NCI-H524 (cell line): ENCODE measurements around the gene OR4C11.

ENCODE experiments used
- DNase-seq, 2 experiments: peaks; one replicate each; lab custom pipeline; 2025; lab: John Stamatoyannopoulos, UW

The OR4C11 gene, protein sequence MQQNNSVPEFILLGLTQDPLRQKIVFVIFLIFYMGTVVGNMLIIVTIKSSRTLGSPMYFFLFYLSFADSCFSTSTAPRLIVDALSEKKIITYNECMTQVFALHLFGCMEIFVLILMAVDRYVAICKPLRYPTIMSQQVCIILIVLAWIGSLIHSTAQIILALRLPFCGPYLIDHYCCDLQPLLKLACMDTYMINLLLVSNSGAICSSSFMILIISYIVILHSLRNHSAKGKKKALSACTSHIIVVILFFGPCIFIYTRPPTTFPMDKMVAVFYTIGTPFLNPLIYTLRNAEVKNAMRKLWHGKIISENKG

DNA sequence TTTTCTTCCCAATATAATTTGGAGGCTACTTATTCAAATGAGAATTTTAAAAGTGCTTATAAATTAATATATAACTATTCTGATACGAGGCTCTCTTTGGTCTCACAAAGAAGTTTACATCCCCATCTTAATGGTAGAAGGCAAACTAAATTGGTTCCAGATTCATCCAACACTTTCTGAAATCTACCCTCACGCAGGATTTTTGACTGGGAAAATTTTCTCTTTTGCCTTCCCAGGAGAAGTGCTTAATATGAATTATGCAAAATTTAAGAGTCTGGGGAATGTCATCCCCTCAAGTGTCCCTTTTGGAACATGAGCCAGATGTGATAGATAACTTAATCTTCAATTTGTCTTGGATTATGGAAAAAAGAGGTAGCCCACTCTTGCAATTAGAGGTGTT lies at the start of gene OR4C11:
Gene OR4C11, minus strand, starts transcription at position 101 of the 400 bp plus-strand sequence. CDS start 3,272 bp downstream, outside the sequence.
- no peak for DNase-seq

DNA sequence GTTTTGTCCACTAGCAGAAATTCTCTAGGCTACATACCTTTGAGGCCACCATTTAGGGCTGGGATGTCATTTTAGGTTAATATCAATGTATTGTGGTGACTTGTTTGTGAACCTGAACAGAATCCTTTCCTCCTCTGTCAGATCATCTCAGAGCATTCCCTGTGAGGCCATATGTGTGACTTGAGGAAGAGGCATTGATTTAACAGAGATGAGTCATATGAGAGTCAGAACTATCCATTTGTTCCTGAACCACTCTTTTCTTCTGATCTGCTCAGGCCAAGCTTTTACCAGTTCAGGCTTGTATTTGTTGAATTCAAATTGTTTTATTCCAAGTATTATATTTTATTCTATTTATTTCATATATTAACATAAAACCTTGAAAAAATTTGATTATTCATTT lies 47.7 kb upstream of the OR4C11 start:
- DNase-seq, result no peak

DNA sequence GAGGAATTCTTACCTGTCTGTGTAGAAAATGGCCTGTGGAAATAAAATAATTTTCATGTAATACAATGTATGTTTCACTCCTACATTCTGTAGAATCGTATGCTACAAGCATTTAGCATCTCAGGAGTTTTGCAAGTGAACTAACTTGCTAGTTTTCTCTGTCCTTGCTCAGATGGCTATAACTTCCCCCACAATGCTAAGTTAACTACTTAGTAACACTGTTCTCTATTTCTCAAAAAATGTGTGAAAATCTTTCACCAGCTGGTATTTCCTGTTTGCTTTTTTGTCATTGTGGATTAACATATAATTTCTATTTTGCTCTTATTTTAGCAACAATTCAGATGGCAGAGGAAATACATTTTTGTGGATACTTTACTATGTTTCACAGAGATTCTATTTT lies 45.1 kb upstream of the OR4C11 start:
- no peak for DNase-seq

DNA sequence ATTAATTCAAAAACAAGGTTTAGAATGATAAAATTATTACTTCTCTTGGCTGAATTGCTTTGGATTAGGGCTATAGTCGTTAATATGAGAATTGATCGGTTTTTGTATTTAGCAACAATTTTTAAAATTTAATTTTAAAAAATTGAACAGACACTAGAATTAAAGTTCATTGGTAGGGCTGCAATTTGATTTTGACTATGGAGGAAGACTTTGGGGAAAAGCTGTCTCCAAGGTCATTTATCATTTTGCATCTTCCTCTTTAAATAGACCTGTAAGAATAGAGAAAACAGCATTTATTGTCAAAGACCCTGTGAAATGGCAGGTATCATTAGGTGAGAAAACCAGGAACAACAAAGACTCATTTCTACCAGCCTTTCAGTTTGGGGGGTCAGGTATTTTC lies 40.6 kb upstream of the OR4C11 start, which contains the start of gene OR4S2:
Gene OR4S2, plus strand, starts transcription at position 301 of the 400 bp plus-strand sequence. CDS start 2,577 bp downstream, outside the sequence.
- DNase-seq, result no peak

DNA sequence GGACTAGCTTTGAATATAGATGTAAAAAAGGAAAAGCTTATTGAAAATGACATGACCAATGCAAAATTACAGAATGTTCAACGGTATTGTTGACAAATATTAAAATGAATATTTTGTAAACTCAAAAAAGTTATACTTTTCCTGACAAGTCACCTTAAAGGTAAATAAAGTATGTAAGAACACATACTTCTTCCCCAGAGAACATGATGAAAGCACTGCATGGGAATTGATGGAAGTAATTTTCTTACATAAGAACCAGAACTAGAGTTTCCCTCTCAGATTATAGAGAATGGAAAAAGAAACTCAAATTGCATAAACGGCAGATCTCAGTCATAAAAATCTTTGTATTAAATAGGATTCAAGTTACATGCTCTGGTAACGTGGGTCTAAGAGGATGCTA lies 27.4 kb upstream of the OR4C11 start, which contains the start of gene OR4P4:
Gene OR4P4, plus strand, starts transcription at position 301 of the 400 bp plus-strand sequence.
- DNase-seq, result no peak

DNA sequence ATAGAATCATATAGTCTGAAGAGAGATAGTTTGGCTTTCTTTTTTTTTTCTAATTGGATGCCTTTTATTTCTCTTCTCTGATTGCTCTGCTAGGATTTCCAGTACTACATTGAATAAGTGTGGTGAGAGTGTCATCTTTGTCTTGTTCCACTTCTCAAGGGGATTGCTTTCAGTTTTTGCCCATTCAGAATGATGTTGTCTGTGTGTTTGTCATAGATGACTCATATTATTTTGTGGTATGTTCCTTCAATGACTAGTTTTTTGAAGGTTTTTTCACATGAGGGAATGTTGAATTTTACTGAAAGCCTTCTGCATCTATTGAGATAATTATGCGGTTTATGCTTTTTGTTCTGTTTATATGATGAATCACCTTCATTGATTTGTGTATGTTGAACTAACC lies 17.1 kb upstream of the OR4C11 start:
- no peak for DNase-seq

DNA sequence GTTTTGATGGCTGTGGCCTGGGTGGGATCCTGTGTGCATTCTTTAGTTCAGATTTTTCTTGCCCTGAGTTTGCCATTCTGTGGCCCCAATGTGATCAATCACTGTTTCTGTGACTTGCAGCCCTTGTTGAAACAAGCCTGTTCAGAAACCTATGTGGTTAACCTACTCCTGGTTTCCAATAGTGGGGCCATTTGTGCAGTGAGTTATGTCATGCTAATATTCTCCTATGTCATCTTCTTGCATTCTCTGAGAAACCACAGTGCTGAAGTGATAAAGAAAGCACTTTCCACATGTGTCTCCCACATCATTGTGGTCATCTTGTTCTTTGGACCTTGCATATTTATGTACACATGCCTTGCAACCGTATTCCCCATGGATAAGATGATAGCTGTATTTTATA lies 34.9 kb downstream of the OR4C11 start:
- no peak for DNase-seq

DNA sequence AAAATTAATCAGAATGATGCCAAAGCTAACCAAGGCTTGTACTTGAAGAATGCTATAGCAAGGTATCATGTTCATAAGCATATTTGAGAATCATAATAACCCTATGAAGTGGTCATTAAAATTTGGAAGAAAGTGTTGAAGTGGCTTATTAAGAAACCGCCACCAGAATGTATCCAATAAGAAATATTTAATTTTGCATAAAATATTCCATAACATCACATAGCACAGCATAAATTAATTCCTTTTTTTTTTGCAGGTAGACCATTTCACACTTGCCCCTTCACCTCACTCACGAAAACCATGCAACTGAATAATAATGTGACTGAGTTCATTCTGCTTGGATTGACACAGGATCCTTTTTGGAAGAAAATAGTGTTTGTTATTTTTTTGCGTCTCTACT lies 35.6 kb downstream of the OR4C11 start, which contains the start of gene OR4C16:
Gene OR4C16, plus strand, starts transcription at position 301 of the 400 bp plus-strand sequence. Its CDS starts 0 bp downstream, at position 301.
- DNase-seq, result no peak

DNA sequence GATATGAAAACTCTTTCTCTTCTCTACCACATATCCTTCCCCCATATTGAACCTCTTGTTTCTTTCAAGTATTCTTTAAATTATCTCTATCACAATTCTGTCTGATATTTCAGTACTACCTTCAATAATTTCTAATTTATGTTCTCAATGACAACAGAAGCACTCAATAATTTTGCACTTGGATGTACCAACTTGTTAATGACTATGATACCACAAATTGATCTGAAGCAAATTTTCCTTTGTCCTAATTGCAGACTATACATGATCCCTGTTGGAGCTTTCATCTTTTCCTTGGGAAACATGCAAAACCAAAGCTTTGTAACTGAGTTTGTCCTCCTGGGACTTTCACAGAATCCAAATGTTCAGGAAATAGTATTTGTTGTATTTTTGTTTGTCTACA lies 53.3 kb downstream of the OR4C11 start, which contains the start of gene OR4C15:
Gene OR4C15, plus strand, starts transcription at position 301 of the 400 bp plus-strand sequence. Its CDS starts 0 bp downstream, at position 301.
- no peak for DNase-seq
